HG02571 (cell line): ENCODE results near the gene CLEC4M.
"Not testable (repeated sequence)": the region's sequence is repeated elsewhere in the genome, so short reads cannot be mapped to it uniquely, and the experiment has no call there.

ENCODE experiments used
- ATAC-seq: cut with Tn5 transposase; IDR thresholded peaks from one replicate; pipeline ENCODE4 v1.9.1; 2021; ENCODE audit warnings: mild to moderate bottlenecking, moderate library complexity; ENCODE audit not compliant: unreplicated experiment

The CLEC4M gene

DNA sequence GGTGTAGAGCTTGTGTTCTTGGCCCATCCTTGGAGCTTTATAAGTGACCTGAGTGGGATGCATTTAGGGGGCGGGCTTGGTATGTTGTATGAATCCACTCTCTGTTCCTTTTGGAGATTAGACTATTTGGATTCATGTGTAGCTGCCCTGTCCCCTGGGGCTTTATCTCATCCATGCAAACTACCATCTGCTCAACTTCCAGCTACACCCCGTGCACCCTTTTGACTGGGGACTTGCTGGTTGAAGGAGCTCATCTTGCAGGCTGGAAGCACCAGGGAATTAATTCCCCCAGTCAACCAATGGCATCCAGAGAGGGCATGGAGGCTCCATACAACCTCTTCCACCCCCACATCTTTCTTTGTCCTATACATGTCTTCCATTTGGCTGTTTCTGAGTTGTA, 6.1 kb downstream of the CLEC4M start:
- no peak for ATAC-seq

DNA sequence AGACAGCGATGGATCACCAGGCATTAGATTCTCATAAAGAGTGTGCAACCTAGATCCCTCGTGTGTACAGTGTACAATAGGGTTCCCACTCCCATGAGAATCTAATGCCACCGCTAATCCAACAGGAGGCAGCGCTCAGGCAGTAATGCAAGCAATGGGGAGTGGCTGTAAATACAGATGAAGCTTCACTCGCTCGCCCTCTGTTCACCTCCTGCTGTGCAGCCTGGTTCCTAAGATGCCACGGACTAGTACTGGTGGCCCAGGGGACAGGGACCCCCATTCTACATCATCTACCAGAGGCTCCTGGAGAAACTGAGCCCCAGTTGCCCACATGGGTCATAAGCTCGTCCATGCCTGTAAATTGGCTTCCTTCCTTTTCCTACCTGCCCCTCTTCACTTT, 8.0 kb downstream of the CLEC4M start:
- ATAC-seq: no peak

DNA sequence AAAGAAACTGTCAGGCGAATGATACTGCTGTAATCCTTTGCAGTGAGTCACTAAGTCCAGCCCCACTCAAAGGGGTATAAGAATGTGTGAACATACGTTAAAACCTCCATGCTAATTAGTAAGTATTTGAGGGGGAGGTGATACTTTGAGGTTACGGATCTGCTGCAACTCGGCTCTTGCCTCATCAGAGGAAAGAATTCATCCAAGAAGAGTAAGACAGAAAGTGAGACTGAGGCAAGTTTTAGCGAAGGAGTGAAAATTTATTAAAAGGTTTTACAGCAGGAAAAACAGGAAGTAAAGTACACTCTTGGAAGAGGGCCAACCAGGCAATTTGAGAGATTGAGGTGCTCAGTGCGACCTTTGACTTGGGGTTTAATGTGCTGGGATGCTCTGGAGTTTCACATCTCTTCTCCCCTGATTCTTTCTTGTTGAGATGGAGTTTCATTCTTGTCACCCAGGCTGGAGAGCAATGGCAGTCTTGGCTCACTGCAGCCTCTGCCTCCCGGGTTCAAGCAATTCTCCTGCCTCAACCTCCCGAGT, 9.8 kb downstream of the CLEC4M start:
- ATAC-seq: no peak

- no peak for ATAC-seq
Measured at GRCh38 chr19:7773841-7774240, 10.8 kb downstream of the CLEC4M start.

GRCh38 chr19:7775761-7776160, 12.7 kb downstream of the CLEC4M start:
- no peak for ATAC-seq

- ATAC-seq: no peak
Measured at GRCh38 chr19:7778081-7778480, 15.0 kb downstream of the CLEC4M start.

GRCh38 chr19:7779631-7780486, 16.8 kb downstream of the CLEC4M start:
- no peak for ATAC-seq

- ATAC-seq: no peak
Measured at GRCh38 chr19:7781157-7781556, 18.1 kb downstream of the CLEC4M start.

GRCh38 chr19:7783991-7784423, 21.0 kb downstream of the CLEC4M start:
- no peak for ATAC-seq

DNA sequence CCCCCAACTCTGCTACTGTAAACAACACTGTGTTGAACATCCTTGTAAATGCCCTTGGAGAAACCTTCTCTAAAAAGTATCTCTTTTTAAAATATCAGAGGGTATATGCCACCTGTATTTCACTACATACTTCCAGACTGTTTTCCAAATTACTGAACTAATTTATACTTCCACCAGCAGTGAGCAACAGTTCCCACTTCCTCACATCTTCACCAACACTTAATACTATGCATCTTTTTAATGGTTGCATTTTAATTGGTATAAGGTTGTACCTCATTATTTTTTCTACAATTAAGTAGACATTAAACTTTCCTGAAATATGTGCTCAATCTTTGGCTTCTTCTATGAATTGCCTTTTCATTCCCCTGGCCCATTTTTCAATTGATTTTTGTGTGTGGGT, 21.8 kb downstream of the CLEC4M start:
- no peak for ATAC-seq

- no peak for ATAC-seq
Measured at GRCh38 chr19:7787141-7787540, 24.1 kb downstream of the CLEC4M start.

- ATAC-seq: no peak
Measured at GRCh38 chr19:7787602-7788177, 24.6 kb downstream of the CLEC4M start.

- ATAC-seq: no peak
Measured at GRCh38 chr19:7788178-7788932, 25.3 kb downstream of the CLEC4M start.

- ATAC-seq: no peak
Measured at GRCh38 chr19:7788933-7789323, 25.9 kb downstream of the CLEC4M start.

DNA sequence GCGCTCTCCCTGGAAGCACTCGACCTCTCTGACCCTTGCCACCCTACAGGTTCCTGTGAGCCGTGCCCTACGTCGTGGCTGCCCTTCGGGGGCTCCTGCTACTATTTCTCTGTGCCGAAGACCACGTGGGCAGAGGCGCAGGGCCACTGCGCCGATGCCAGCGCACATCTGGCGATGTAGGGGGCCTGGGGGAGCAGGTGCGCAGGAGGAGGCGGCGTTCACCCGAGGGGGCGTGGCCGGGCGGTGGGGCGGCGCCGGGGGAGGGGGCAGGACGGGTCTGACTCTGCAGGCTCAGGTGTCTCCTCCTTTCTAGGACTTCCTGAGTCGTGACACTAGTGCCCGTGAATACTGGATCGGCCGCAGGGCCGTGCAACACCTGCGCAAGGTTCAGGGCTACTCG, 26.4 kb downstream of the CLEC4M start:
- ATAC-seq: no peak

DNA sequence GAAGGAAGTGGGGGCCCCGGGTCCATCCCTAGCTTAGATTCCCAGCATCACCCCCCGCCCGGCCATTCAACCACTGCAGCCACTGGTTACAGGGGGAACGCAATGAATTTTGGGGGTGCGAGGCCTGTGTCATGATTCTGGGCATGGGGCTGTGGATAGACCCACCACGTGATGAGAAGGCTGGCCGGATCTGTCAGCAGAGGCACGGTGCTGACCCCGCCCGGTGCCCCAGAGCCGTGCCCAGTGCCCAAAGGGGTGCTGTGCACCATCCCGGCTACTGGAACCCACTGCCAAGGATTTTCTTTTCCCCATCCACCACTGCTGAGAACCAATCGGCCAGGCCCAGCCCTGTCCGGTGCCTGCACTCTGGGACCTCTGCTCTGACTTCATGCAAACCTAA, 27.4 kb downstream of the CLEC4M start:
- ATAC-seq: no peak

- ATAC-seq: no peak
Measured at GRCh38 chr19:7792281-7792680, 29.2 kb downstream of the CLEC4M start.

- not testable (repeated sequence) for ATAC-seq
Measured at GRCh38 chr19:7792701-7793100, 29.7 kb downstream of the CLEC4M start.

- no peak for ATAC-seq
Measured at GRCh38 chr19:7793493-7793892, 30.4 kb downstream of the CLEC4M start.

DNA sequence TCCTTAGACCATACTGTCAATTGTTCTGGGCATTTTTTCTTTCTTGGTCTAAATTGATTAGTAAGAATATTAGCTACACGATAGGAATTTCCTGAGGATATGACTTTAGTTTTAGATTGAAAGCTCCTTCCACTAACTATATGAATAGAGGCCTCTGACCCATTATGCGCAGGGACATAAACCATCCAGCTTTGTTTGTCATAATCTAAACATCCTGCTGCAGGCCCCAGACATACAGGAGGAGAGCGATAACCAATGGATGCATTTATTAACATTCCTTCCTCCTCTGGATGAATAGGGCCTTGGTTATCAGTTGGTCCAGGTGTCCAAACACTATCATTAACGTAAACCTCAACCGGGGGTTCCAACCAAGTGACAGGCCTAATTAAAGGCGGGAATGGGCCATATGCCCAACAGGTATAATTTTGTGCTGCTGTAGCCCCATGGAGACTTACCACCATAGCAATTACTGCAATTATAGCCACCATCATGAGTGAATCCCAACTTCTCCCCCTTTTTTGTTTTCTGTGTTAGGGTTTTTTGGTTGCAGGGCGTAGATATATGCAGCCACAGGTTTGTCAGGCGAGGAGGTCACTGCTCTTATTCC, 32.6 kb downstream of the CLEC4M start:
- ATAC-seq: no peak
